ENCODE data around the gene RTCB. TPM values are rescaled to one million over a fixed set of nuclear protein-coding genes. Genes with fewer than 3 reads are reported as not detected.

Gene RTCB
- total RNA-seq, 1 experiment from 2014 or later = 50.9 TPM

DNA sequence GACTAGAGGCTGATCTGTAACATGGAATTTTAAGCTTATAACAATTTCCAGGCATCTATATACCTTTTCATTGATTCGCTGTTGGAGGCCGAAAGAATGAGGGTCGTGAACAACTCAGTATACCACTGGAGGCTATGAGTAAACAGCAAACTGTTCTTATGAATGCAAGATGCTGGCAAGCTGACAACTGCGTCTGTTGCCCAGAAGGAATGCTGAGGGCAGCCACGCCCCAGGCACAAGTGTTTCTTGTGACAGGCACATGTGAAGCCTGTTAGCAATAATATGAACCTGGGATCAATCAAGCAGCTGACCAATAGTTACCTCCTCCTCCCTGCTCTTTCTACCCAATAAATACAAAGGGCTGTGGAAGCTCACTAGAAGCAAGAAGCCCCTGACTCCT, 15.3 kb downstream of the RTCB start:
- TF ChIP-seq CEBPB (IDR thresholded peaks at IDR 0.05; ENCODE audit: low read depth) (no peak), RAD21 (IDR thresholded peaks at IDR 0.05; ENCODE audit: low read depth) (no peak), TCF7L2 (IDR thresholded peaks at IDR 0.05; ENCODE audit: borderline replicate concordance, extremely low read depth, insufficient read depth, insufficient read length) (no peak), ZFX (IDR thresholded peaks at IDR 0.05) (no peak), CBX3 (IDR thresholded peaks at IDR 0.05; ENCODE audit: low read depth) (no peak), YY1 (IDR thresholded peaks at IDR 0.05; ENCODE audit: extremely low read depth, insufficient replicate concordance, low read depth, low read length) (no peak), ELF1 (IDR thresholded peaks at IDR 0.05; ENCODE audit: borderline replicate concordance, low read depth) (no peak)
- TF ChIP-seq, protein P1, sequence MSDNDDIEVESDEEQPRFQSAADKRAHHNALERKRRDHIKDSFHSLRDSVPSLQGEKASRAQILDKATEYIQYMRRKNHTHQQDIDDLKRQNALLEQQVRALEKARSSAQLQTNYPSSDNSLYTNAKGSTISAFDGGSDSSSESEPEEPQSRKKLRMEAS (IDR thresholded peaks at IDR 0.05) = no peak
- Histone ChIP-seq H3K79me2 (ENCODE audit: insufficient read depth, low read length) (no peaks in the 10 kb centered on the region), H3K36me3 (ENCODE audit: control insufficient read depth in 1 of 2, insufficient read depth in 2 of 2, low read length in 2 of 2) (peaks cover 68 to 80% of the 10 kb centered on the region in 2 experiments), H3K27me3 (ENCODE audit: insufficient read depth, low read length) (no peaks in the 10 kb centered on the region), H3K27ac (ENCODE audit: low read depth, low read length) (no peak overlapping the region), H3K9me2 (ENCODE audit: insufficient read depth) (no peaks in the 10 kb centered on the region), H3K9me3 (ENCODE audit: control insufficient read depth in 1 of 2, insufficient read depth in 1 of 2, low read depth in 1 of 2, low read length in 2 of 2) (no peaks in the 10 kb centered on the region), H3K4me1 (ENCODE audit: control insufficient read depth in 1 of 2, insufficient read depth in 2 of 2, low read length in 2 of 2) (no peaks in the 10 kb centered on the region), H3K9ac (ENCODE audit: low read length) (no peak overlapping the region), H4K20me1 (ENCODE audit: insufficient read depth) (no peaks in the 10 kb centered on the region), H3K4me2 (ENCODE audit: low read length) (no peak overlapping the region), H3K4me3 (replicated peaks in 1 of 2; ENCODE audit: low read depth in 1 of 2, low read length in 2 of 2) (no peak overlapping the region), H2AFZ (ENCODE audit: low read depth, low read length, poor library complexity, severe bottlenecking) (no peak overlapping the region)
- no peak for ATAC-seq
- CTCF ChIA-PET = no interaction called here
- no peak for DNase-seq (ENCODE audit: low read depth, low spot score)
- no TSS peak for BruUV-seq (replicated peaks)
- RAD21 ChIA-PET (ENCODE audit: low non-redundant PET in 1 of 2, low total read pairs in 2 of 2, uncharacterized antibody in 2 of 2, unreplicated experiment in 2 of 2) = no interaction called here
- intact Hi-C loops (cut with micrococcal nuclease) = no loop called here
- POLR2A ChIA-PET = no interaction called here

DNA sequence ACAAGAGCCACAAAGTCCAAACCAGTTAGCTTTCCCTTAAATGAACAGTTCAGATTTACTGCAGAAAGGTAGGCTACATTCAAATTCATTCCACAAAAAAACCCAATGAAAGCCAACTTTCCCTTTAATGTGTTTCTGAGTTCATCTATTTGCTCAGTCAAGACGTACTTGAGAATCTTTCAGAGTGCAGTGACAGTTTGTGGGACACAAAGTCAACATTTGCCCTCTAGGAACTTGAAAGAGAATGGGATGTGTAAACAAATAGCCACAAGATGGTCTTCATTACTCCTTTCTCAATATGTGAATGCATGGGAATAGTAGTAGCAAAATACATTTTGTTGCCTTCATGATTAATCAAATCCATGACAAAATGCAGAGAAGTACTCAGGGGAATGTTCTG, 15.8 kb downstream of the RTCB start:
- H2AFZ ChIP-seq (ENCODE audit: low read depth, low read length, poor library complexity, severe bottlenecking) = no peak overlapping the region
- H3K9me2 ChIP-seq (ENCODE audit: insufficient read depth) = no peaks in the 10 kb centered on the region
- H3K9ac ChIP-seq (ENCODE audit: low read length) = no peak overlapping the region
- H4K20me1 ChIP-seq (ENCODE audit: insufficient read depth) = no peaks in the 10 kb centered on the region
- ChIA-PET RAD21 (ENCODE audit: low non-redundant PET in 1 of 2, low total read pairs in 2 of 2, uncharacterized antibody in 2 of 2, unreplicated experiment in 2 of 2) (no interaction called here), CTCF (no interaction called here), POLR2A (no interaction called here)
- no peak for ATAC-seq
- peaks cover 64 to 81% of the 10 kb centered on the region in 2 experiments for H3K36me3 ChIP-seq (ENCODE audit: control insufficient read depth in 1 of 2, insufficient read depth in 2 of 2, low read length in 2 of 2)
- H3K4me1 ChIP-seq (ENCODE audit: control insufficient read depth in 1 of 2, insufficient read depth in 2 of 2, low read length in 2 of 2) = no peaks in the 10 kb centered on the region
- no peak for DNase-seq (ENCODE audit: low read depth, low spot score)
- H3K4me2 ChIP-seq (ENCODE audit: low read length) = no peak overlapping the region
- no peaks in the 10 kb centered on the region for H3K27me3 ChIP-seq (ENCODE audit: insufficient read depth, low read length)
- H3K4me3 ChIP-seq (replicated peaks in 1 of 2; ENCODE audit: low read depth in 1 of 2, low read length in 2 of 2) = no peak overlapping the region
- no TSS peak for BruUV-seq (replicated peaks)
- H3K79me2 ChIP-seq (ENCODE audit: insufficient read depth, low read length) = no peaks in the 10 kb centered on the region
- H3K9me3 ChIP-seq (ENCODE audit: control insufficient read depth in 1 of 2, insufficient read depth in 1 of 2, low read depth in 1 of 2, low read length in 2 of 2) = no peaks in the 10 kb centered on the region
- intact Hi-C loops (cut with micrococcal nuclease) = no loop called here
- no peak overlapping the region for H3K27ac ChIP-seq (ENCODE audit: low read depth, low read length)
- TF ChIP-seq SRF (IDR thresholded peaks at IDR 0.05; ENCODE audit: low read depth) = no peak
- TF ChIP-seq, protein P2, sequence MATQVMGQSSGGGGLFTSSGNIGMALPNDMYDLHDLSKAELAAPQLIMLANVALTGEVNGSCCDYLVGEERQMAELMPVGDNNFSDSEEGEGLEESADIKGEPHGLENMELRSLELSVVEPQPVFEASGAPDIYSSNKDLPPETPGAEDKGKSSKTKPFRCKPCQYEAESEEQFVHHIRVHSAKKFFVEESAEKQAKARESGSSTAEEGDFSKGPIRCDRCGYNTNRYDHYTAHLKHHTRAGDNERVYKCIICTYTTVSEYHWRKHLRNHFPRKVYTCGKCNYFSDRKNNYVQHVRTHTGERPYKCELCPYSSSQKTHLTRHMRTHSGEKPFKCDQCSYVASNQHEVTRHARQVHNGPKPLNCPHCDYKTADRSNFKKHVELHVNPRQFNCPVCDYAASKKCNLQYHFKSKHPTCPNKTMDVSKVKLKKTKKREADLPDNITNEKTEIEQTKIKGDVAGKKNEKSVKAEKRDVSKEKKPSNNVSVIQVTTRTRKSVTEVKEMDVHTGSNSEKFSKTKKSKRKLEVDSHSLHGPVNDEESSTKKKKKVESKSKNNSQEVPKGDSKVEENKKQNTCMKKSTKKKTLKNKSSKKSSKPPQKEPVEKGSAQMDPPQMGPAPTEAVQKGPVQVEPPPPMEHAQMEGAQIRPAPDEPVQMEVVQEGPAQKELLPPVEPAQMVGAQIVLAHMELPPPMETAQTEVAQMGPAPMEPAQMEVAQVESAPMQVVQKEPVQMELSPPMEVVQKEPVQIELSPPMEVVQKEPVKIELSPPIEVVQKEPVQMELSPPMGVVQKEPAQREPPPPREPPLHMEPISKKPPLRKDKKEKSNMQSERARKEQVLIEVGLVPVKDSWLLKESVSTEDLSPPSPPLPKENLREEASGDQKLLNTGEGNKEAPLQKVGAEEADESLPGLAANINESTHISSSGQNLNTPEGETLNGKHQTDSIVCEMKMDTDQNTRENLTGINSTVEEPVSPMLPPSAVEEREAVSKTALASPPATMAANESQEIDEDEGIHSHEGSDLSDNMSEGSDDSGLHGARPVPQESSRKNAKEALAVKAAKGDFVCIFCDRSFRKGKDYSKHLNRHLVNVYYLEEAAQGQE (IDR thresholded peaks at IDR 0.05; ENCODE audit: low read depth) = no peak
- no peak for TF ChIP-seq SP1 (IDR thresholded peaks at IDR 0.05; ENCODE audit: low read depth)
- TF ChIP-seq, protein P3, sequence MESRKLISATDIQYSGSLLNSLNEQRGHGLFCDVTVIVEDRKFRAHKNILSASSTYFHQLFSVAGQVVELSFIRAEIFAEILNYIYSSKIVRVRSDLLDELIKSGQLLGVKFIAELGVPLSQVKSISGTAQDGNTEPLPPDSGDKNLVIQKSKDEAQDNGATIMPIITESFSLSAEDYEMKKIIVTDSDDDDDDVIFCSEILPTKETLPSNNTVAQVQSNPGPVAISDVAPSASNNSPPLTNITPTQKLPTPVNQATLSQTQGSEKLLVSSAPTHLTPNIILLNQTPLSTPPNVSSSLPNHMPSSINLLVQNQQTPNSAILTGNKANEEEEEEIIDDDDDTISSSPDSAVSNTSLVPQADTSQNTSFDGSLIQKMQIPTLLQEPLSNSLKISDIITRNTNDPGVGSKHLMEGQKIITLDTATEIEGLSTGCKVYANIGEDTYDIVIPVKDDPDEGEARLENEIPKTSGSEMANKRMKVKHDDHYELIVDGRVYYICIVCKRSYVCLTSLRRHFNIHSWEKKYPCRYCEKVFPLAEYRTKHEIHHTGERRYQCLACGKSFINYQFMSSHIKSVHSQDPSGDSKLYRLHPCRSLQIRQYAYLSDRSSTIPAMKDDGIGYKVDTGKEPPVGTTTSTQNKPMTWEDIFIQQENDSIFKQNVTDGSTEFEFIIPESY (IDR thresholded peaks at IDR 0.05; ENCODE audit: extremely low read depth, insufficient replicate concordance, low read length) = no peak
- no peak for TF ChIP-seq TCF7L2 (IDR thresholded peaks at IDR 0.05; ENCODE audit: borderline replicate concordance, extremely low read depth, insufficient read depth, insufficient read length)
- TF ChIP-seq, protein P4, sequence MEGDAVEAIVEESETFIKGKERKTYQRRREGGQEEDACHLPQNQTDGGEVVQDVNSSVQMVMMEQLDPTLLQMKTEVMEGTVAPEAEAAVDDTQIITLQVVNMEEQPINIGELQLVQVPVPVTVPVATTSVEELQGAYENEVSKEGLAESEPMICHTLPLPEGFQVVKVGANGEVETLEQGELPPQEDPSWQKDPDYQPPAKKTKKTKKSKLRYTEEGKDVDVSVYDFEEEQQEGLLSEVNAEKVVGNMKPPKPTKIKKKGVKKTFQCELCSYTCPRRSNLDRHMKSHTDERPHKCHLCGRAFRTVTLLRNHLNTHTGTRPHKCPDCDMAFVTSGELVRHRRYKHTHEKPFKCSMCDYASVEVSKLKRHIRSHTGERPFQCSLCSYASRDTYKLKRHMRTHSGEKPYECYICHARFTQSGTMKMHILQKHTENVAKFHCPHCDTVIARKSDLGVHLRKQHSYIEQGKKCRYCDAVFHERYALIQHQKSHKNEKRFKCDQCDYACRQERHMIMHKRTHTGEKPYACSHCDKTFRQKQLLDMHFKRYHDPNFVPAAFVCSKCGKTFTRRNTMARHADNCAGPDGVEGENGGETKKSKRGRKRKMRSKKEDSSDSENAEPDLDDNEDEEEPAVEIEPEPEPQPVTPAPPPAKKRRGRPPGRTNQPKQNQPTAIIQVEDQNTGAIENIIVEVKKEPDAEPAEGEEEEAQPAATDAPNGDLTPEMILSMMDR (IDR thresholded peaks at IDR 0.05 in 2 of 3, conservative IDR thresholded peaks at IDR 0.05 in 1 of 3; ENCODE audit: borderline replicate concordance in 1 of 3, insufficient read depth in 1 of 3, low read depth in 2 of 3, low read length in 2 of 3) = no peak
- TF ChIP-seq ELF1 (IDR thresholded peaks at IDR 0.05; ENCODE audit: borderline replicate concordance, low read depth) = no peak
- TF ChIP-seq CBX3 (IDR thresholded peaks at IDR 0.05; ENCODE audit: low read depth) = no peak
